HG02571 (cell line): Measurements from ENCODE around the gene MED4.
A peak's percentile ranks its signal among the peaks of the same experiment; 100 is the strongest.
"Not testable (repeated sequence)": the region's sequence is repeated elsewhere in the genome, so short reads cannot be mapped to it uniquely, and the experiment has no call there.

Experiments used
- ATAC-seq: cut with Tn5 transposase; IDR thresholded peaks from one replicate; pipeline ENCODE4 v1.9.1; 2021; ENCODE audit warnings: mild to moderate bottlenecking, moderate library complexity; ENCODE audit not compliant: unreplicated experiment

The MED4 gene

GRCh38 chr13:48096670-48097069 is 1.8 kb upstream of the MED4 start:
- no peak for ATAC-seq

- ATAC-seq: no peak
These were observed 512 bp downstream of the MED4 start for GRCh38 chr13:48094404-48094780.

- ATAC-seq: no peak
These were observed 1.3 kb downstream of the MED4 start for GRCh38 chr13:48093588-48093987.

GRCh38 chr13:48086272-48086671 is 8.6 kb downstream of the MED4 start:
- ATAC-seq: no peak

GRCh38 chr13:48081739-48082138 is 13.2 kb downstream of the MED4 start:
- ATAC-seq: no peak

- peak; percentile 94 for ATAC-seq
These were observed 16.6 kb downstream of the MED4 start for GRCh38 chr13:48078251-48078656.

GRCh38 chr13:48074006-48074405 is 20.9 kb downstream of the MED4 start:
- ATAC-seq: no peak

- no peak for ATAC-seq
These were observed 22.1 kb downstream of the MED4 start for GRCh38 chr13:48072787-48073186.

- no peak for ATAC-seq
These were observed 22.6 kb downstream of the MED4 start for GRCh38 chr13:48072304-48072703.

GRCh38 chr13:48070942-48071341 is 24.0 kb downstream of the MED4 start:
- no peak for ATAC-seq

GRCh38 chr13:48069573-48069972 is 25.3 kb downstream of the MED4 start:
- ATAC-seq: no peak

- ATAC-seq: no peak
These were observed 26.0 kb downstream of the MED4 start for GRCh38 chr13:48068952-48069351.

- no peak for ATAC-seq
These were observed 26.9 kb downstream of the MED4 start for GRCh38 chr13:48068036-48068435.

- no peak for ATAC-seq
These were observed 28.5 kb downstream of the MED4 start for GRCh38 chr13:48066310-48066989.

GRCh38 chr13:48059951-48060350 is 35.0 kb downstream of the MED4 start:
- not testable (repeated sequence) for ATAC-seq

GRCh38 chr13:48058536-48058935 is 36.4 kb downstream of the MED4 start:
- not testable (repeated sequence) for ATAC-seq

- no peak for ATAC-seq
These were observed 39.2 kb downstream of the MED4 start for GRCh38 chr13:48055712-48056111.

GRCh38 chr13:48054601-48055000 is 40.3 kb downstream of the MED4 start:
- no peak for ATAC-seq

- no peak for ATAC-seq
These were observed 44.4 kb downstream of the MED4 start for GRCh38 chr13:48050550-48050949.

- ATAC-seq: no peak
These were observed 51.0 kb downstream of the MED4 start for GRCh38 chr13:48043789-48044503.

GRCh38 chr13:48042894-48043293 is 52.0 kb downstream of the MED4 start:
- ATAC-seq: no peak

- ATAC-seq: no peak
These were observed 54.0 kb downstream of the MED4 start for GRCh38 chr13:48040896-48041295.

- no peak for ATAC-seq
These were observed 54.9 kb downstream of the MED4 start for GRCh38 chr13:48040049-48040448.
